HG03460 (cell line): Measurements from ENCODE around the gene PYGB.
"Not testable (repeated sequence)": the region's sequence is repeated elsewhere in the genome, so short reads cannot be mapped to it uniquely, and the experiment has no call there.

ENCODE experiments used
- ATAC-seq: cut with Tn5 transposase; IDR thresholded peaks from one replicate; pipeline ENCODE4 v1.9.1; 2021; ENCODE audit not compliant: unreplicated experiment

PYGB gene

GRCh38 chr20:25247518-25247955, 348 bp upstream of the PYGB start:
- ATAC-seq, result peak; percentile 22

DNA sequence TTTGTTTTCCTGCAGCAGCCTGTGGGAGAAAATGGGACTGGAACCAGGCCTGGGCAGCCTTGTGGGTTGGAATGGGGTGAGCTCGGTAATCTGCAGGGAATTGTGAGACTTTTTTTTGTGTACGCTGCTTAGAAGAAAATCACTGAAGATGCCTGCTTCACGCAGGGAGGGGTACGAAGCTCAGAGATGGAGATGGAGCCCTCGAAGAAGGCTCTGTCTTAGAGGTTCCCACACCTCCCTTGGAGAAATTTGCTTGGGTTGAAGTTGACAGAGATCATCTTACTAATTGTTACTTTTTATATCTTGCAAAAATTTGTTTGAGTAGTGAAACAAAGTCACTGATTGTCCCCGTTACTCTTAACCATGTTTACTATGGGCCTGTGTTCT, 894 bp downstream of the PYGB start:
- no peak for ATAC-seq

DNA sequence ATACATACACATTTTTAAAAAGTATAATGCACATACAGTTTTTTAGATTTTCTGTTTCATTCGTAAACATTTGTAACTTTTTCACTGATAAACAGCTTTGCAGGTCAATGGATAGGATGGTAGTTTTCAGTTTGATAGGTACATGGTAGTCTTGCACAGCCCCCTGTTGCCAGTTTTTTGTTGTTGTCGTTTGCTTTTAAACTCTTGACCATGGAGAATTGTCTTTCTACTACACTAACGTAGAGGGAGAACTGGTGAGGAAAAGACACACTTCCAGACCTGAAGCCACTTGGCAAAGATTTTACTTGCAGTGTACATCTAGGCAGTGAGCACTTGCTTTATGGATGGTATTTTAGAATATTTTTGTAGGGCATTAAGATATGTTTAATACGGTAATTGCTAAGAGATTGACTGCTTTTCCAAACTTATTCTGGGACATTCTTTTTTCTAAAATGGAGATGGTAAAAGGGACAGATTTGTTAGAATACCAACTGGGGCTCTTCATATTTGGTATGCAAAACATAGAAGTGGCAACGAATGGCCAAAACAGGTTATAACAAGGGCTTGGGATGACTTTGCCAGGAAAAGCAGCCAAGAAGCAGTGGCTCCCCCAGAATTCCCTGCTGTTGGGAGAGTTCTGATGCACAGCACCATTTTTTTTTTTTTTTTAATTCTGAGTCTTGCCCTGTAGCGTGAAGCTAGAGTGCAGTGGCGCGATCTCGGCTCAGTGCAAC, 1.5 kb downstream of the PYGB start:
- no peak for ATAC-seq

DNA sequence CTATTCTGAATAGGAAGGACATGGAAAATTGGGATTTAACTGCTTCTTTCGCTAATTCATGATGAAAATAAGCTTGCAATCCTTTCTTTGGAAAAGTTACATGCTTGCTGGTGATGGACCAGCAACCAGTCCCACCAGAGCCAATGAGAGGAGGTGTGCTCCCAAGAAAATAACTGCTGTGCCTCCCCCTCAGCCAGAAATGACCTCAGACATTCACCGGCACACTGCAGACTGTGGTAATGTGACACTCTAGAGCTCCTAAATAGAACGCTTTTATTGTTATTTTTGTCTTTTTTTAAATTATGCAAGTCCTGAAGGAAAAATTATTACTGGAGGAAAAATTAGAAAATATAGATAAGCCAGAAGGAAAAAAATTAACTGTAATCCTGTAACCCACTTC, 2.6 kb downstream of the PYGB start:
- ATAC-seq, result no peak

DNA sequence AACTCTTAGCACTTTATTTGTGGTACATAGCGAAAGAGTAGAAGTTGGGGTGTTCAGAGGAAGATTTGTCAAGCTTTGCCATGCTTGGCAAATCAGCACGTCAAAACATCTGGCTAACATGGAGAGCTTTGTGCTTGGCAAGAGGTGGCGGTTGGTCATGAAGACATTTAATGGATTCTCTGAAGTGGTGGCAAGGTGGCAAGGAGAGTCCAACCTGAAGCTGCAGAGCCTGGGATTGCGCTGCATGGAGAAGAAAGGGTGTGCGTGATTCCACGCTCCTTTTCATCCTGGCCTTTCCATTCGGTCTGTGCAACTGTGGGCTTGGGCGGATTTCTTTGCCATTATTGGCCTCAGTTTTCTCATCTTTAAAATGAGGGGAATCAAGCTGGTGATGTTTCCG, 3.1 kb downstream of the PYGB start:
- no peak for ATAC-seq

- ATAC-seq, result no peak
Measured at GRCh38 chr20:25251558-25251957, 3.7 kb downstream of the PYGB start.

DNA sequence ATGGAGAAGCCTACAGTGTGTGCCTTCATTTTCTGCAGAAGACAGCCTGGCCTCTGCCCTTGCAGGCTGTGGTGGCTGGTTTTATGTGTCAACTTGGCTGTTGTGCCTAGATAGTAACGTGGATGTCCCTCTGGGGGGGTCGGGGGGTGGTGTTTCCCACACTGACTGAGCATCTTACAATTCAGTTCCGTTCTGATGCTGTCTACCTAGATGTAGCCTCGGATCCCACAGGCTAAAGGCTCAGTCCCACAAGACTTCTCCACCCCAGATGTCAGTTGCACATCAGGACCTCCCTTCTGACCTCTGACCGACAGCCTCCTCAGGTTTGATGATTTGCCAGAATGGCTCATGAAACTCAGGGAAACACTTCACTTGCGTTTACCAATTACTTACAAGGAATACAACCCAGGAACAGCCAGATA, 4.4 kb downstream of the PYGB start:
- ATAC-seq, result no peak

GRCh38 chr20:25252686-25253421, 5.0 kb downstream of the PYGB start:
- ATAC-seq, result no peak

GRCh38 chr20:25253606-25254275, 5.9 kb downstream of the PYGB start:
- no peak for ATAC-seq

GRCh38 chr20:25254571-25254970, 6.7 kb downstream of the PYGB start:
- no peak for ATAC-seq

- ATAC-seq, result no peak
Measured at GRCh38 chr20:25254986-25255680, 7.2 kb downstream of the PYGB start.

- no peak for ATAC-seq
Measured at GRCh38 chr20:25256226-25256859, 8.5 kb downstream of the PYGB start.

GRCh38 chr20:25257130-25257529, 9.2 kb downstream of the PYGB start:
- ATAC-seq, result no peak

DNA sequence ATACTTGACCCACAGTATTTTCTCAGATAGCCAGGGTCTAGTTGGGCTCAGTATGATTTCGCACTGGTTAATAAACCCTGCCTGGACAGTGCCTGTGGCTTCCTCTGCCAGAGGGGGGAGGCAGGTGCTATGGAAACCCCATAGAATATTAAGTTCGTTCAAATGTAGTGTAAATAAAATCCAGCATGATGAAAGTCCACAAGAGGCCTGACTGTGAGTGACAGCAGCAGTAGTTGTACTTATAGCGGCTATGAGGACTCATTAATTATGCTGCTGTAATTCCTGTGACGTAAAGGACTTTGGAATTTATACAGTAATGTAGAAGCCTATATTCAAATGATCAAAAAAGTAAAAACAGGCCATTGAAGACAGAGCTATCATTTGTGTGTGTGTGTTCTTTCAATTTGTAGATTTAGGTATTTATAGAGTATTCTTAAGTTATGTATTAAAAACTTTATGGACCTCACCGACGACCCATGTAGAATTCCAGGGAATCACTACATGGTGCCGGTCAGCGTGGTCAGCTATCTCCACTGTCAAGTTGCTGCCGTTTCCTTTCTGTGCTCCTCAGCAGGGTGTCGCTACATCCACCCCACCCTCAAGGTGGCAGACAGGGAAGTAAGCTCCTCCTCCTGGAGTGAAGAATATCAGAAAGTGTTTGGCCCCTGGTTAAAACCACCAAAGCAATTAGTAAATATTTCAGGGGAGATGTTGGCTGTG, 10.0 kb downstream of the PYGB start:
- ATAC-seq, result no peak

DNA sequence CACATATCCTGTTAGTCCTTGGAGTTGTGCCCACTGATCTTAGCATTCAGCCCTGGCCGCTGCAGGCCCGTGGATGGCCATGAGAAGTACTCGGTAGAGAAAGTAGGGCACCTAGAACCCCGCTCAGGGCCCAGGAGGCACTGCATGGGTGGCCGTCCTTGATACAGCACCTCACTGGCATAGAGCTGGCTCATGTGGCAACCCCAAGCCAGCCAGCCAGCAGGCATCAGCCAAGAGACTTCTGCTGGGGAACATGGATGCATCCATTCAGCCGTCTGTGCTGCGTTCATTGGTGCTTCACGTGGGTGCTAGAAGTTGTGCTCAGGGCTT, 10.6 kb downstream of the PYGB start:
- ATAC-seq, result no peak

- ATAC-seq, result no peak
Measured at GRCh38 chr20:25258828-25259227, 10.9 kb downstream of the PYGB start.

GRCh38 chr20:25259358-25259757, 11.5 kb downstream of the PYGB start:
- ATAC-seq, result no peak

DNA sequence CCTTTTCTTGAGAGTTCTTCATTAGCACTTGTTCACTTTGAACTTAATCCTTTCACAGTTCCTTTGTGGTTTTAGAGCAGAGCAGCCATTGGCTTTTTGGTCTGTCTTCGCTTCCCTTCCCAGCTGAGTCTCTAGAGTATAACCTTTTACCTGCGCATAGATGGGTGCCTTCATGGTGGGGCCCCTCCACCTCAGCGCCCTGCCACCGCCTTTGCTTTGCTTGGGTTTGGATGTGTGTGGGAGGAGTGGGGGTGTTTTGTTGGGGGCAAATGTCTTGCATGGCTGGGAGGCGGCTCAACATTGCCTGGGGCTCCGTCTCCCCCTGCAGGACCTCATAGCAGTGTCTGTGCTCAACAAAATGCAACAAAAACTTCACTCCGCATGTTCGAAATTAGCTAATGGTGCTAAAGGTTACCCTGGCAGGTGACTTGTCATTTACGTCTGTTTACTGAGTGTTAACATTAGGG, 11.9 kb downstream of the PYGB start:
- no peak for ATAC-seq

- not testable (repeated sequence) for ATAC-seq
Measured at GRCh38 chr20:25260770-25261437, 13.0 kb downstream of the PYGB start.
